ENCODE results near the gene BMP7.
"Not testable (repeated sequence)": the region's sequence is repeated elsewhere in the genome, so short reads cannot be mapped to it uniquely, and the experiment has no call there.

BMP7 gene

GRCh38 chr20:57197352-57198131, 68.9 kb downstream of the BMP7 start:
- TF ChIP-seq CTCF (IDR thresholded peaks at IDR 0.05): no peak
- no peak for DNase-seq (ENCODE audit: low spot score)
- Histone ChIP-seq H3K4me3 (no peak overlapping the region), H3K27ac (no peak overlapping the region)

DNA sequence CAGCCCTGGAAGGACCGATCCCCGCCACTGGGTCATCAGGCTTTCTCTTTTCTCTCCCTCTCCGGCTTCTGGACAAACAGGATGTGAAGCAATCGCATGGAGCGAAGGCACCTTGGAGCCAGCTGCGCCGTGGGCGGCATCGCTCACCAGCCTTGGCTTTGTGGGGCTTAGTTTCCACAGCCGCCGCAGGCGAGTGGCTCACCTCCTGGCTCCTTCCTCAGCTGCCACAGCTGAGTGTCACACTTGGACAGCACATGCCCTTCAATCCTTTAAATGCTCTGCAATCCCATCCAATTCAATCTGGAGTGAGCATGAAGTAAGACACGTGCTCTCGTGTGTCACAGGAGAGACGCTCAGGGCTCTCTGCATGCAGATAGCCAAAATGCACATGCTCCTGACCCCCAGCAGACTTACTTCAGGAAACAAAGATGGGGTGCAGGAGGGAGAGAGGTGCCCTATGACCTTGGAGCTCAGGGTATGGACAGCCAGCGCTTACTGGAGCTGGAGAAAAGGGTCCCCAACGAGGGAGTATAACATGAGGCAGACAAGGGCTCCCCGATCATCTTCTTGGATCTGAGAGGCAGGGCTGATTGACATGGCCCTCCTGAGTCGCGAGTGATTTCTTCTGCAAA, 70.9 kb downstream of the BMP7 start:
- no peak overlapping the region for H3K27ac ChIP-seq
- DNase-seq (ENCODE audit: low spot score): no peak
- H3K4me3 ChIP-seq: no peak overlapping the region
- no peak for TF ChIP-seq CTCF (IDR thresholded peaks at IDR 0.05)

- DNase-seq (ENCODE audit: low spot score): no peak
- no peak for TF ChIP-seq CTCF (IDR thresholded peaks at IDR 0.05)
- Histone ChIP-seq H3K27ac (no peak overlapping the region), H3K4me3 (no peak overlapping the region)
Measured at GRCh38 chr20:57195023-57195422, 71.4 kb downstream of the BMP7 start.

GRCh38 chr20:57194154-57194553, 72.3 kb downstream of the BMP7 start:
- no peak overlapping the region for H3K27ac ChIP-seq
- no peak for TF ChIP-seq CTCF (IDR thresholded peaks at IDR 0.05)
- H3K4me3 ChIP-seq: no peak overlapping the region
- no peak for DNase-seq (ENCODE audit: low spot score)

DNA sequence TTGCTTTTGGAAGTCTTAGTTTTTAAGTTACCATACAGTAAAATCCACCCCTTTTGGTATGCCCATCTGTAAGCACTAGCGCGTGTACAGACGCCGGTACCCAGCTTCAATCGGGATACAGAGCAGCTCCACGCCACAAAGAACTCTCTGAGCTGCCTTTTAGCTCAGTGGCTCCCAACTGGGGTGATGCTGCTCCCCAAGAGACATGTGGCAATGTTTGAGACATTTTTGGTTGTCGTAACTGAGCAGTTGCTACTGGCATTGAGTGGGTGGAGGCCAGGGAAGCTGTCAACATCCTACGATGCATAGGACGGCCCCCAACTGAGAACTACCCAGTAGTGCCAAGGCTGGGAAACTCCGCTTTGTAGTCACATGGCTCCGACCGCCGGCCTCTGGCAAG, 73.3 kb downstream of the BMP7 start:
- DNase-seq (ENCODE audit: low spot score): no peak
- no peak overlapping the region for H3K4me3 ChIP-seq
- no peak for TF ChIP-seq CTCF (IDR thresholded peaks at IDR 0.05)
- no peak overlapping the region for H3K27ac ChIP-seq

DNA sequence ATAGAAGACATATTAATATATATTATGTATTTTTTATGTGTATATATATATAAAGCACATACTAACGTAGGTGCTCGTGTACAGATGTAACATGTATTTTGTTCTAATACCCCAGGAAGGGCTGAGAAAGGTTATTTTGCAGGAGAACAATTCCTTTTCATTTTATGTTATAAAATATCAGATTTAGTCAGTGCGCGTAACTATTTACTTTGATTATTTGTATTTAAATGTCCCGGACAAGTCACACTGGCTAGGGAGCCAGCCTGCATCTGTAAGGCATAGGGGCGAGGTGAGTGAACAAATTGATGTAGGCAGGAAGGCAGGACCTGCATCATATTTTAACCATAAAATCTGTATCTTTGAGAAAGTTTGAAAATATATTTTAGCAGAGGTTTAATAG, 74.1 kb downstream of the BMP7 start:
- Histone ChIP-seq H3K27ac (no peak overlapping the region), H3K4me3 (no peak overlapping the region)
- no peak for DNase-seq (ENCODE audit: low spot score)
- TF ChIP-seq CTCF (IDR thresholded peaks at IDR 0.05): no peak

DNA sequence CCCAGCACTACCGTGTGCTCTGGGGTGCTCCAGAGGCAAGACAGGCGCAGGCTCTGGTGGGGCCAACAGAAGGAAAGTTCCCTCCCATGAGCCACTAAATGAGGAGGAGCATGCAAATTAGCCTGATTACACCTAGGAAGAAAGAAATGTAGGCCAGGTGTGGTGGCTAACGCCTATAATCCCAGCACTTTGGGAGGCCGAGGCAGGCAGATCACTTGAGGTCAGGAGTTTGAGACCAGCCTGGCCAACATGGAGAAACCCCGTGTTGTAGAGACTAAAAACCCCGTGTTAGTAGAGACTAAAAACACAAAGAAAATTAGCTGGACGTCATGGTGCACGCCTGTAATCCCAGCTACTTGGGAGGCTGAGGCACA, 75.2 kb downstream of the BMP7 start:
- not testable (repeated sequence) for DNase-seq (ENCODE audit: low spot score); H3K27ac ChIP-seq; H3K4me3 ChIP-seq
